WTC11 (cell line): ENCODE results near the gene ADAM11. TPM values are rescaled to one million over a fixed set of nuclear protein-coding genes. Genes with fewer than 3 reads are reported as not detected.

Experiments used
- ATAC-seq: fragments of 200-7000 bp; cut with Tn5 transposase; 2 replicates; pipeline ENCODE4 v1.10.0; 2021; ENCODE audit warnings: mild to moderate bottlenecking, moderate library complexity
- CTCF ChIA-PET: fragments of 300-600 bp; sonication (Branson Sonifier 250); formaldehyde crosslinking; loops from one replicate; lab custom pipeline; 2021; ENCODE audit warnings: antibody characterized with exemption; lab: Charles Lee
- POLR2A ChIA-PET: fragments of 350-600 bp; sonication (Branson Sonifier 250); formaldehyde crosslinking; loops from one replicate; lab custom pipeline; 2021; ENCODE audit warnings: antibody characterized with exemption; lab: Charles Lee
- DNase-seq: peaks from one replicate; pipeline ENCODE4 v3.0.0; 2021; ENCODE audit warnings: low spot score
- H3K27ac Mint-ChIP-seq: 2 replicates; pipeline ENCODE4 v1.8.0; 2021; ENCODE audit warnings: mixed read lengths
- H3K27me3 Mint-ChIP-seq: 2 replicates; pipeline ENCODE4 v1.8.0; 2021; ENCODE audit warnings: low read depth, mild to moderate bottlenecking, moderate library complexity, mixed read lengths
- H3K36me3 Mint-ChIP-seq: 2 replicates; pipeline ENCODE4 v1.8.0; 2021; ENCODE audit warnings: mixed read lengths
- H3K4me1 Mint-ChIP-seq: 2 replicates; pipeline ENCODE4 v1.8.0; 2022; ENCODE audit warnings: mixed read lengths
- H3K4me3 Mint-ChIP-seq: 2 replicates; pipeline ENCODE4 v1.8.0; 2021; ENCODE audit warnings: mild to moderate bottlenecking, moderate library complexity, mixed read lengths
- H3K9me3 Mint-ChIP-seq: 2 replicates; pipeline ENCODE4 v1.8.0; 2021; ENCODE audit warnings: mixed read lengths
- ATF2 ChIP-seq: sonication (generic); formaldehyde crosslinking; IDR thresholded peaks from 2 replicates; pipeline ENCODE4 v1.8.1; 2022; ENCODE audit warnings: low read depth, missing genetic modification reagents, borderline replicate concordance
- E2F1 ChIP-seq: sonication (generic); formaldehyde crosslinking; IDR thresholded peaks from 2 replicates; pipeline ENCODE4 v1.8.0; 2022; ENCODE audit warnings: mild to moderate bottlenecking, missing genetic modification reagents
- EMX1 ChIP-seq: fragments of 250-450 bp; sonication (Bioruptor Pico); IDR thresholded peaks from 2 replicates; pipeline ENCODE4 v1.8.0; 2021; ENCODE audit warnings: mild to moderate bottlenecking
- HMGA2 ChIP-seq: fragments of 250-450 bp; sonication (Bioruptor Pico); IDR thresholded peaks from 2 replicates; pipeline ENCODE4 v1.4.0; 2021; ENCODE audit warnings: mild to moderate bottlenecking, moderate library complexity
- JUN ChIP-seq: sonication (generic); formaldehyde crosslinking; IDR thresholded peaks from 2 replicates; pipeline ENCODE4 v1.8.0; 2023; ENCODE audit warnings: mild to moderate bottlenecking, missing genetic modification reagents
- KAT7 ChIP-seq: sonication (generic); formaldehyde crosslinking; IDR thresholded peaks from 2 replicates; pipeline ENCODE4 v1.8.1; 2023; ENCODE audit warnings: missing genetic modification reagents, mild to moderate bottlenecking, borderline replicate concordance
- MAX ChIP-seq: sonication (generic); formaldehyde crosslinking; IDR thresholded peaks from 2 replicates; pipeline ENCODE4 v1.8.0; 2022; ENCODE audit warnings: mild to moderate bottlenecking, missing genetic modification reagents
- NFATC4 ChIP-seq: fragments of 250-450 bp; sonication (Bioruptor Pico); IDR thresholded peaks from 2 replicates; pipeline ENCODE4 v1.9.0; 2021; ENCODE audit warnings: mild to moderate bottlenecking
- PRRX2 ChIP-seq: fragments of 250-450 bp; sonication (Bioruptor Pico); IDR thresholded peaks from 2 replicates; pipeline ENCODE4 v1.8.0; 2021; ENCODE audit warnings: mild to moderate bottlenecking
- SMAD3 ChIP-seq: sonication (generic); formaldehyde crosslinking; IDR thresholded peaks from 2 replicates; pipeline ENCODE4 v1.8.0; 2022; ENCODE audit warnings: missing genetic modification reagents, mild to moderate bottlenecking, borderline replicate concordance
- SP1 ChIP-seq: sonication (generic); formaldehyde crosslinking; conservative IDR thresholded peaks from 2 replicates; pipeline ENCODE4 v1.8.1; 2022; ENCODE audit warnings: missing genetic modification reagents
- TP53 ChIP-seq: sonication (generic); formaldehyde crosslinking; IDR thresholded peaks from 2 replicates; pipeline ENCODE4 v1.8.1; 2023; ENCODE audit warnings: mild to moderate bottlenecking, missing genetic modification reagents
- ZNF121 ChIP-seq: sonication (generic); formaldehyde crosslinking; IDR thresholded peaks from 2 replicates; pipeline ENCODE4 v1.8.0; 2023; ENCODE audit warnings: missing genetic modification reagents
- ZNF281 ChIP-seq: sonication (generic); formaldehyde crosslinking; IDR thresholded peaks from 2 replicates; pipeline ENCODE4 v1.8.0; 2023; ENCODE audit warnings: mild to moderate bottlenecking, missing genetic modification reagents
- ZNF396 ChIP-seq: fragments of 250-450 bp; sonication (Bioruptor Pico); IDR thresholded peaks from 2 replicates; pipeline ENCODE4 v1.8.0; 2021; ENCODE audit warnings: mild to moderate bottlenecking, moderate library complexity, borderline replicate concordance
- ZSCAN18 ChIP-seq: fragments of 250-450 bp; sonication (Bioruptor Pico); IDR thresholded peaks from 2 replicates; pipeline ENCODE4 v2.1.2; 2022; ENCODE audit warnings: mild to moderate bottlenecking, moderate library complexity
- total RNA-seq: library from RNA; stranded (reverse); gene quantifications from 3 replicates; pipeline ENCODE4 v1.2.3, GENCODE V29; 2021

ADAM11 gene
- total RNA-seq, 1 experiment from 2014 or later: 3.0 TPM

GRCh38 chr17:44775136-44775837, 16.5 kb downstream of the ADAM11 start (continued):
- TF ChIP-seq JUN (CRISPR knock-in tag) (0 out of 2 replicates have a peak, but pooled peaks have one; percentile 19), KAT7 (no peak), PRRX2 (CRISPR knock-in tag) (no peak), HMGA2 (CRISPR knock-in tag) (no peak), TP53 (CRISPR knock-in tag) (no peak), SMAD3 (peak; percentile 45; the same call in 1 of the 2 replicates), MAX (CRISPR knock-in tag) (peak; percentile 95), EMX1 (CRISPR knock-in tag) (no peak), ZSCAN18 (no peak), ATF2 (CRISPR knock-in tag) (no peak), ZNF396 (no peak), NFATC4 (CRISPR knock-in tag) (no peak), E2F1 (CRISPR knock-in tag) (no peak), ZNF281 (CRISPR knock-in tag) (no peak)

GRCh38 chr17:44775838-44776621, 17.2 kb downstream of the ADAM11 start:
- CTCF ChIA-PET: interaction anchor here (0.6 to 6.2 kb wide), 40 partner anchors 8 to 385 kb away, joined by 3 to 103 read pairs (median 4); partner anchors contain the start of genes ACBD4, DBF4B, EFTUD2 and HEXIM1
- peak; percentile 27 for ATAC-seq
- TF ChIP-seq ATF2 (CRISPR knock-in tag) (no peak), ZNF121 (CRISPR knock-in tag) (no peak), SP1 (peak; percentile 59; the same call in 1 of the 2 replicates)
- Mint-ChIP-seq H3K4me3 (peak overlapping the region; percentile 76), H3K9me3 (no peaks in the 10 kb centered on the region), H3K4me1 (peaks cover 23% of the 10 kb centered on the region), H3K36me3 (no peaks in the 10 kb centered on the region), H3K27me3 (peaks cover 22% of the 10 kb centered on the region), H3K27ac (no peak overlapping the region)
- POLR2A ChIA-PET: interaction anchor here (0.6 to 1.1 kb wide), 8 partner anchors 35 to 245 kb away, joined by 3 to 9 read pairs (median 4); no protein-coding TSS in a partner anchor
- DNase-seq: no peak
